Activated T-helper 1 cell treated with anti-CD3 and anti-CD28 coated beads, Interleukin-2, amount 50 U/mL, for 16 hours (primary cell): ENCODE results near the gene YWHAQ.

Experiments used
- DNase-seq, 2 donors: peaks; one replicate each; pipeline ENCODE4 v3.0.0-alpha.2; 2020; ENCODE audit warnings: low read depth in 1 of 2, low spot score in 1 of 2

The YWHAQ gene

DNA sequence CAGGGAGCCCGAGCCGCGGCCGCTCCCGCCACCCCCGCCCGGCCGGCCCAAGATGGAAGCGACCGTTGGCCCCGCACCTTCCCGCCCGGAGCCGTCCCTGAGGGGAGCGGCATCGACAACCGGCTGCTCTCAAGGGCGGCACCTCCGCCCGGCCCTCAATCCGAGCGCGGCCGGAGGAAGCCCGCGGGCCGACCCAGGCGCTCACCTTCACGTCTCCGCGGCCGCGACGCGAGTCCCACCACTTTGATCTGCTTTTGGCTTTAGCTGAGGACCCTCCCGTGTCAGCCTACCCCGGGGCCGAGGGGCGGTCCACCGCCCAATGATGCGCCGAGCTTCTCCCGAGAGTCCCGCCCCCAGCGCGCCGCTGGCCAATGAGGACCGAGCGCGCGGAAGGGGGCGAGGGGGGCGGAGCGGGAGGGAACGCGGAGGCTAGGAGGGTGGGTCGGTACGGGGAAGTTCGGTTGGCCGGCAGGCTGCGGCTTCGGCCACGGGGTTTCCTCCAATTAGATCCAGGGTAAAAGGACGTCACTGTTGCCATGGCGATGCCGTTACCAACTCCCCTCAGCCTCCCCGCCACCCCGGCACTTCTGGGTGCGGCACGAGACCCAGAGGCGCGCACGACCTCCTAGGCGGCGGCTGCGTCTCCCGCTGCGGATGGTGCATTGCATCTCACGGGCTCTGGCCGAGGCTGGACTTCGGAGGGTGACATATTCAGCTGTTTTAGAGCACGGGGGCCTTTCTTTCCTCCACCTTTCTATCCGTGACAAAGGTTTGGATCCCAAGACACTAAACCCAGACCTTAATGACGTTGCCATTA is at the start of gene YWHAQ:
YWHAQ (minus strand) TSS at position 262 of the 817 bp plus-strand sequence. CDS start 545 bp downstream, outside the sequence.
- peak; percentile 93 to 96 for DNase-seq

- DNase-seq = no peak
These were observed 49.3 kb upstream of the YWHAQ start for GRCh38 chr2:9680082-9680481.

DNA sequence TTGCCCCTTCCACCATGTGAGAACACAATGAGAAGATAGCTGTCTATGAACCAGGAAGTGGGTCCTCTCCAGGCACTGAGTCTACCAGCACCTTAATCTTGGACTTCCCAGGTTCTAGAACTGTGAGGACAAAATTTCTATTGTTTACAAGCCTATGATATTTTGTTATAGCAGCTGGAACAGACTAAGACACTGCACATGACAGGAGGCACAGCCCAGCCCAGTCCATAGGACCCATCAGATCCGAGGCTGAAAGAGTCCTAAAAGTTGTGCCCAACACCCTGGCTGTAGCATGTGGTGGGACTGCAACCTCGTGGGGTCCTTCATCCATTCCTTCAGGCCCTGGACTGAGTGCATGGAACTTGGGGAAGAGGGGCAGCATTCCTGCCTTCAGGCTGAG is 48.4 kb upstream of the YWHAQ start:
- no peak for DNase-seq

DNA sequence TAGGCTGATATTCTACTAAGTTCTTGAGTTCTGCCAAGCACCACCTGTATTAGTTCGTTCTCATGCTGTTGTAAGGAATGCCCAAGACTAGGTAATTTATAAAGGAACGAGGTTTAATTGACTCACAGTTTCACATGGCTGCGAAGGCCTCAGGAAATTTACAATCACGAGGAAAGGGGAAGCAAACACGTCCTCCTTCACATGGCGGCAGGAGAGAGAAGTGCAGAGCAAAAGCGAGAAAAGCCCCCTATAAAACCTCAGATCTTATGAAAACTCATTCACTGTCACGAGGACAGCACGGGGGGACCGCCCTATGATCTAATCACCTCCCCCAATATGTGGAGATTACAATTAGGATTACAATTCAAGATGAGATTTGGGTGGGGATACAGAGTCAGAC is 47.7 kb upstream of the YWHAQ start:
- DNase-seq = no peak

- DNase-seq = no peak
These were observed 44.9 kb upstream of the YWHAQ start for GRCh38 chr2:9675415-9676351.

DNA sequence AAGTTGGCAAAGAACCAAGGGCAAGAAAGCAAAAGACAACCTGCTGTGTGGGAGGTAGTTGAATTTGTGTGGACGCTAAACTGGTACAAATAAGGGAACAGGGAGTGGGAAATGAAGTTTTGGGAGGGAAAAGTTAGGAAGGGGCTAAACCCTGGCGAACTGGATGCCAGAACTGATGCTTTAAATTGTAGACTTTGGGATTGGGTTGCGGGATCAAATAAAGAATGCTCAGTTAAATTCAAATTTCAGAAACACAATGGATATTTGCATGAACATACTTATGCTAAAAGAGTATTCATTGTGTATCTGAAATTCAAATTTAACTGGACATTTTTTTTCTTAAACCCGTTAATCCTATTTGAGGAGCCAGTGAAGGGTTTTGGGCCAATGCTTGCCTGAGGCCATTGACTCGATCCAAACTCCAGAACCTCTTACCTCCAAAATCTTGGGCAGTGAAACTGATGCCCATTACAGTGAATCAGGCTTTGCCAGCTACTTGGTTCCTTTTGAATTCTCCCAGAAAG is 44.2 kb upstream of the YWHAQ start:
- no peak for DNase-seq

DNA sequence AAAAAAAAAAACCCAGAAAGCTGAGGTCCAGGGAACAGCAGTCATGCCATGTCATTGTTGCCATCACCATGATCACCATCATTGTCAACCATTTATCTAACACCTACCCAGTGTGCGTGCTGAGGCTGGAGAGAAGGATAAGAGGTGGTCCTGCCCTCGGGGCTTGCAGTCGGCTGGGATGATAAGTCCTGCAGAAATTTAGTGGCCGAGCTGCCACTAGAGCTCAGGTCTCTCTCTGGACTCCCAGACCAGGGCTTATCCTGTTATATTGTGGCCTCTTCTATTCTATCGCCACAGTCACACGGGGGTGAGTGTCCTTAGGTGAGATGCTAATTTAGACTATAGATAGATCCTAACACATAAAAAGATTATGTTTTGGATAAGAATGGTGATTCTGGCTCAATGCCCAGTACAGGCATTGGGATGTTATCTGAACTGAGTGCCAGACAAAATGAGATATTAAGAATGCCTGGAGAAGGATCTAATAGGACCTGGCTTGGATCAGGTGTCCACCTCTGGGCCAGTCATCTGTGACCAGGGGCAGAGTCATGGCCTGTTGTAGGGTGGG is 43.2 kb upstream of the YWHAQ start:
- DNase-seq = no peak

- no peak for DNase-seq
These were observed 38.0 kb upstream of the YWHAQ start for GRCh38 chr2:9668687-9669345.

GRCh38 chr2:9667826-9668225 is 37.0 kb upstream of the YWHAQ start:
- DNase-seq = no peak

GRCh38 chr2:9666306-9666705 is 35.5 kb upstream of the YWHAQ start:
- no peak for DNase-seq

GRCh38 chr2:9665898-9666297 is 35.1 kb upstream of the YWHAQ start:
- no peak for DNase-seq

GRCh38 chr2:9664365-9664764 is 33.6 kb upstream of the YWHAQ start:
- no peak for DNase-seq

DNA sequence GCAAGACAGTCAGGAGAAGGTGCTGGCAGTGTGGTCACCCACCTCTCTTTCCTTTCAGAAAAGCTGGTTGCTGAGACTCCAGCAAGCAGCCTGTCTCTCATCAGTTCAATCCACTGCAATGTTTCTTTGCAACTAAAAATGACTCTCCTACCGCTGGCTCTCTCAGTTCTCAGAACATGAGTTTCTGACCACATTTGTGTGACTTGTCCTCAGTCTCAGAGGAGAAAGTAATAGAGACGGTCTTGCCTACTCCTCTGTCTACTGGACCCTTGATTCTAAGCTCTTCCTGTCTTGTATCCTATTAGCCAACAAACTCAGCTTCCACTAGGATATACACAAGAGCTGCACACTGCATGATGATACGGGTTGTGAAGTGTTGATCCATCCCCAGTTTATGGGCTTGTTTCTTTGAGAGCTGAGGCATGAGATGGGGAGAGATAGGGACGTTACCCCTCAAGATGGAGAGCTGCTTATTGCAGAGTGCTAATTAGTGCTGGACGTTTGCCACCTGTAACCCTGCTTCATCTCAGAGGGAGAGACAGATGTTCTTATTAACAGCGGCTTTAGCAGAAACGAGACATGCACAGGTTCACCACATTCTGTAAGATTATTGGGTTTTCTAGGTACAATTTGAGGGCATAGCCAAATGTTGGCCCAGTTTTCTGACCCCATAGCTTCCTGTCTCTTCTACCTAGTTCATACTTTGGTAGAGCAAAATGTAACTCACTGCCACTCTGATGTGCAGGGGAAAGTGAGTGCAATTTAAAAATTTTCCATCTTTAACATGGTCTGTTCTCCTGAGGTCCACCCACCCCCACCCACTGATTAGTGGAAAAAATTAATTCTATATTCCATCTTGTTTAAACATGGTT is 32.4 kb upstream of the YWHAQ start:
- no peak for DNase-seq

DNA sequence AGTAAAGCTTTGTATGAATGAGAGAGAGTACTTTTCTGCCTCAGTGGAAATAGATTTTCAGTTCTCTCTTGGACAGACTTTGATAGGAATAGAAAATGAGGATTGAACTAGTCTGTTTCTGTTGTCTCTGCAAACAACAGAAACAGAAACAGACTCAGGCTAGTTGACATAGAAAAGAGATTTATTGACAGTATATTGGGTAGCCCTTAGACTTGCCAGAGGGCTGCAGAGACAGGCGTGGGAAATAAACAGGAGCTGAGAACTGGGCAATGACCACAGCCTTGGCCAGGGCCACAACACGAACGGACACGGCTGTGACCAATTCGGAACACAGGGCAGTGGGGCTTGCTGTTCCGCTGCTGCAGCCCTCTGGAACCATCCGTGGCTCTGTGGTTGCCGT is 30.5 kb upstream of the YWHAQ start:
- no peak for DNase-seq

DNA sequence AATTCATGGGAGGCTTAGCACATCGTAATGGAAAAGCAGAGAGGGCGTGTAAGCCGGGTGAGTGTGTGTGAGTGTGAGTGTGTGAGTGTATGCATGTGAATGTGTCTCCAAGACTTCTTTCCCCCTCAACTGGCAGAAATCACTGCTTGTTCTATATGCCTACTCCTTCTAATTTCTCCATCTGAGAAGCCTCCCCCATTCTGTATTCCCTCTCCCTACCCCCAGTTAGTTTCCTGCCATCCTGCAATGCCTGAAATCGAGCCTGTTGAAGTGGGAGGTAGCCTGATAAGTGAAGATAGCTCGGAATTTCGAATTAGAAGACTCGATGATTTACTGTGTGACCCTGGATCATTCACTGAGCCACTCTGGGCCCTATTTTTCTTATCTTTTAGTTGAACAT is 30.0 kb upstream of the YWHAQ start:
- DNase-seq = no peak

DNA sequence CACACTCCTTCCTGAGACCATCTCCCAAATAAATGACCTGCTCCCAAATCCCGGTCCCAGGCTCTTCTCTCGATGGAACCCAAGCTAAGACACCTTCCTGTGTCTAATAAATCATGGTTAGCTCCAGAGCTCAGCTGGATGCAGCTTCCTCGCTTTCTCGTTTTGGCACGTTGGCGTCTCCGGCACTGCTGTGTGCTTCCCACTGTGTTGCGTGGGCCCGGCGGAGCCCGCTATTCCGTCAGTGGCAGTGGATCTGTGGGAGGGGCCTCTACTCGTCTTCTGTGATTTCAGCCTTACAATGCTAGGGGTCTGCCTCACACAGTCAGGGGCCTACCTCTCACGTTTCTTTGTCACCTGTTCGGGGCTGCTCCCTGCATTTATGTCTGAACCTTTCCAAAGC is 29.4 kb upstream of the YWHAQ start:
- no peak for DNase-seq

DNA sequence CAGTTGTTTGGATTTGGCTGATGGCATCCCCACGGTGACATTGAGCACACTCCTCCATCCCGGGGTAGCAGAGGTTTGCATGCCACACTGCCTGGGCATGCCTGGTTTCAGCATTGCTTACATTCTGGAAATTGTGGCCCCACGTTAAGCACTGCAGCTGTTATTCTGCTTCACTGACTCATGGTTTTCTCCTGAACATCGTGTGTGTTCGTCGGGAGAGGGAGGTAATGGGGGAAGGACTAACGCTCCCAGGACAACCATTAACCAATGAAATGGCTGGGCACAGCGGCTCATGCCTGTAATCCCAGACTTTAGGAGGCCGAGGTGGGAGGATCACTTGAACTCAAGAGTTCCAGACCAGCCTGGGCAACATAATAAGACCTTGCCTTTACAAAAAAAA is 28.2 kb upstream of the YWHAQ start:
- no peak for DNase-seq

GRCh38 chr2:9657731-9658130 is 26.9 kb upstream of the YWHAQ start:
- DNase-seq = no peak

DNA sequence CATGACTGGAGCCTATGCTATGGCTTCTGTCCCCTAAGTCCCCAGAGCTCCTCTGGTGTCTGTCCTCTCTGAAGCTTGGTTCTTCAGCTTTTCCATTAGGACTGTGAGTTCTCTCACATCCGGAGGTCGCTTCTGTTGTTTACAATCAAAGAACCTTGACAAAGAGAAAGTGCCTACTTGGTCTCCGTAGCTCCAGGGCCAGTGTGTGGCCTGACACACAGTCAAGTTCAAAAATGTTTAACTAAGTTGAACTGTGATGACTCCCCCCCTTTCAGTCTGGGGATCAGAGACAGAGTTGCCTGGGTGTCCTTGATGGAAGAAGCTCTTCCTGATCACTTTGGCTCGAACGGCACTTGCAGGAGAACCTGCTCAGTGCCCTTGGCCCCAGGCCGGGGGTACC is 26.3 kb upstream of the YWHAQ start:
- no peak for DNase-seq

DNA sequence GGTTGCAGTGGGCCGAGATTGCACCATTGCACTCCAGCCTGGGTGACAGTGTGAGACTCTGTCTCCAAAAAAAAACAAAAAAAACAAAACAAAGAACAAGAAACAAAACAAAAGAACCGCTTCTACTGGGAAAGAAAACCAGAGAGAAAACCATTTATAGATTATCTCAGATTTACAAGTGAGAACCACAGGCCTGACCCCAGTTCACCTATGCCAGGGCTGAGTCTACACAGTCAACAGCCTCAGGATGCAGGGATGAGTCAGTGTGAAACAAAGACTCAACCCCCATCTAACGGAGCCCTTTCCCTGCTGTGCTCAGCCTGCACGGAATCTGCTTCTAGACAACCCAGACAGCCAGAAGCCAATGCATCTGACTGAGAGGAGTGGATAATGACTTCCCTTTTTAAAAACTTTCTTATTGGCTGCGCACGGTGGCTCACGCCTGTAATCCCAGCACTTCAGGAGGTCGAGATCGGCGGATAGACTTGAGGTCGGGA is 25.5 kb upstream of the YWHAQ start:
- DNase-seq = peak; percentile 11 to 49
